Common myeloid progenitor, CD34-positive (primary cell): ENCODE data around the gene ZFHX2.

Experiments used
- CTCF ChIA-PET: fragments of 350-600 bp; sonication (Branson Sonifier 250); formaldehyde crosslinking; loops from one replicate; lab custom pipeline; 2021; ENCODE audit warnings: antibody characterized with exemption; lab: Charles Lee
- POLR2A ChIA-PET: fragments of 350-600 bp; sonication (Branson Sonifier 250); formaldehyde crosslinking; loops from one replicate; lab custom pipeline; 2021; ENCODE audit warnings: antibody characterized with exemption; lab: Charles Lee
- DNase-seq, 3 donors: peaks; one replicate each; pipeline versions ENCODE4 v3.0.0 to v3.0.0-alpha.2; 2013
- H3K27ac ChIP-seq, 2 experiments: 1 replicate in 1 of 2; 2 replicates in 1 of 2; pipeline ENCODE4 v1.7.0; 2013; ENCODE audit warnings: inconsistent platforms in 2 of 2, low read length in 2 of 2, mild to moderate bottlenecking in 2 of 2, low read depth in 1 of 2, moderate library complexity in 1 of 2; ENCODE audit not compliant: severe bottlenecking in 2 of 2, insufficient read depth in 1 of 2, poor library complexity in 1 of 2
- H3K27me3 ChIP-seq, 5 experiments: replicated peaks in 2 of 5; 1 replicate in 3 of 5; 2 replicates in 2 of 5; pipeline versions ENCODE4 v1.6.1 to v1.7.0; 2013; ENCODE audit warnings: low read length in 4 of 5, mild to moderate bottlenecking in 2 of 5, moderate library complexity in 2 of 5, inconsistent platforms in 1 of 5; ENCODE audit not compliant: insufficient read depth in 5 of 5, control insufficient read depth in 4 of 5
- H3K36me3 ChIP-seq, 4 experiments: 1 replicate in 2 of 4; 2 replicates in 2 of 4; pipeline versions ENCODE4 v1.6.1 to v1.7.0; 2013; ENCODE audit warnings: low read length in 3 of 4, control low read depth in 1 of 4, mild to moderate bottlenecking in 1 of 4; ENCODE audit not compliant: control insufficient read depth in 4 of 4, insufficient read depth in 4 of 4
- H3K4me1 ChIP-seq, 4 experiments: 1 replicate in 3 of 4; 2 replicates in 1 of 4; pipeline versions ENCODE4 v1.6.1 to v1.7.1; 2013; ENCODE audit warnings: low read length in 3 of 4, mild to moderate bottlenecking in 3 of 4, control low read depth in 1 of 4, inconsistent platforms in 1 of 4, moderate library complexity in 1 of 4; ENCODE audit not compliant: control insufficient read depth in 4 of 4, insufficient read depth in 4 of 4; ENCODE audit errors: control extremely low read depth in 1 of 4
- H3K4me3 ChIP-seq, 7 experiments: 1 replicate in 4 of 7; 2 replicates in 3 of 7; pipeline versions ENCODE4 v1.5.1 to v1.7.0; 2013; ENCODE audit warnings: mild to moderate bottlenecking in 7 of 7, low read length in 6 of 7, moderate library complexity in 6 of 7, inconsistent platforms in 2 of 7, low read depth in 2 of 7, control low read depth in 1 of 7; ENCODE audit not compliant: insufficient read depth in 4 of 7, control insufficient read depth in 1 of 7; ENCODE audit errors: extremely low read depth in 1 of 7
- H3K9me3 ChIP-seq, 5 experiments: 1 replicate in 4 of 5; 2 replicates in 1 of 5; pipeline versions ENCODE4 v1.6.1 to v1.7.1; 2013; ENCODE audit warnings: low read length in 4 of 5, mild to moderate bottlenecking in 2 of 5, inconsistent platforms in 1 of 5, low read depth in 1 of 5, moderate library complexity in 1 of 5; ENCODE audit not compliant: control insufficient read depth in 4 of 5, insufficient read depth in 2 of 5; ENCODE audit errors: control extremely low read depth in 1 of 5
- WGBS: methylation state at CpG from one replicate; pipeline ENCODE4 v1.1.5; 2013; ENCODE audit not compliant: insufficient coverage; 5-methylcytosine and 5-hydroxymethylcytosine counted together

ZFHX2 gene

DNA sequence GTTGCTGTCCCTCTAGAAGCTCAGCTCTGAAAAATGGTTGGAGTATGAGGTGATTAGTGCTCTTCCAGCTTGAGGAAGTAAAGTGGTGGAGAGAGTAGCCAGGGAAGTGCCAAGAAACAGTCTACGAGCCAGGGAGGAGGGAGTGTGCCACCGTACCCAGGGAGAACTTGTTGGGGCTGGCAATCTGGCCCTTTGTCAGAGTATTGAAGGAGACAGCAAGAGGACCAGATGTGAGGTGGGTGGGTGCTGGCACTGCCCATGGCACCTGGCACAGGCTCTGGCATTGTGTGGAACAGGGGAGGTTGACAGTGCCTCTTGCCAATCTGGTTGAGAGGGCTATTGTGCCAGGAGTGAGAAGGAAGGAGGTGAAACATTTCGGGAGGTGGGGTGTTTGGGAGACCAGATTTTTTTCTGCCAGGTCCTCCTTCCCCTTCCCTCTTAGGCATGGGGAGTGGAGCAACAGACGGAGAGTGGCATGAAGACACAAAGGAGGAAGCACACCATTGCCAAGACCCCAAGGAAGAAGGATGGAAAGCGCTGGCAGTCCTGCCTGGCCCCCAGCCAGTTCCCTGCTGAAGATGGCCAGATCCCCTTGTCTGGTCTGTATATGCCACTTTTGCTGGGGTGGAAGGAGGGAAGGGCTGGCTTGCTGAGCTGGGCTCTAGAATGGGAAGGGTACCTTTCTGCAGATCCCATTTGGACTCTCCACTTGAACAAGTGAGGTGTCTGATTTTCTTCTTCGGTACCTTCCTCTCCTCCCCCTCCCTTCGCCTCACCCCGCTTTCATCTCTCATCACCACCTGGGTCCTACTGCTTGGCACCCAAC lies 37.5 kb downstream of the ZFHX2 start:
- Histone ChIP-seq H3K27me3 (no peaks in the 10 kb centered on the region), H3K4me1 (peaks cover 0 to 5% (median 3%) of the 10 kb centered on the region in 4 experiments), H3K27ac (no peak overlapping the region), H3K9me3 (no peaks in the 10 kb centered on the region), H3K4me3 (no peak overlapping the region), H3K36me3 (no peaks in the 10 kb centered on the region)
- CTCF ChIA-PET = interaction anchor here (0.6 to 1.0 kb wide), 3 partner anchors 27 to 46 kb away, joined by 3 read pairs; no protein-coding TSS in a partner anchor
- 98% methylated on average over 7 of the region's 8 CpGs for WGBS
- POLR2A ChIA-PET = no interaction called here
- no peak for DNase-seq

GRCh38 chr14:23513005-23513817 lies 38.4 kb downstream of the ZFHX2 start:
- Histone ChIP-seq H3K27ac (no peak overlapping the region), H3K4me1 (peaks cover 0 to 5% (median 3%) of the 10 kb centered on the region in 4 experiments), H3K36me3 (no peaks in the 10 kb centered on the region), H3K27me3 (no peaks in the 10 kb centered on the region), H3K4me3 (no peak overlapping the region), H3K9me3 (no peaks in the 10 kb centered on the region)
- no peak for DNase-seq
- POLR2A ChIA-PET = no interaction called here
- CTCF ChIA-PET = interaction anchor here (0.6 to 1.3 kb wide), 2 partner anchors 35 to 47 kb away, joined by 3 read pairs; no protein-coding TSS in a partner anchor
- over 99% methylated on average over 17 of the region's 25 CpGs for WGBS

DNA sequence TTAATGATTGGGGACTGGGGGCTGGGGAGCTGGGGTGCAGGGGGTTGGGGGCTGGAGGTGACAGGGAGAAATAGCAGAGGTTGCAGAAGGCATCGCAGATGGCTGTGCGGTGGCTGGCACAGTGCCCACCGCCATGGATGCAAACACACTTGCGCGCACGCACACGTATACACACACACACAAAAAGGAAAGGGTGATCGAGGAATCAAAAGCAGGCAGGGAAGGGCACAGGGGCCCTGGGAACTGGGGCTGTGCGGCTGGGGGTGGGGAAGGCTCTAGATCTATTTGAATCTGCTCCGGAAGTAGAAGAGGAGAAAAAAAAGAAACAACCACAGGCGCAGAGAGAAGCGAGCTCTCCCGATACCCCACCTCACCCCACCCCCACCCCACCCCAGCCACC lies 39.4 kb downstream of the ZFHX2 start:
- peaks cover 0 to 5% (median 3%) of the 10 kb centered on the region in 4 experiments for H3K4me1 ChIP-seq
- H3K27me3 ChIP-seq = no peaks in the 10 kb centered on the region
- ChIA-PET CTCF (interaction anchor here (0.7 to 1.3 kb wide), 3 partner anchors 9 to 34 kb away, joined by 3 read pairs; no protein-coding TSS in a partner anchor), POLR2A (no interaction called here)
- H3K9me3 ChIP-seq = no peaks in the 10 kb centered on the region
- H3K27ac ChIP-seq = no peak overlapping the region
- WGBS = 50% methylated on average over 1 of the region's 13 CpGs
- peaks cover 0 to 3% (median 0%) of the 10 kb centered on the region in 4 experiments for H3K36me3 ChIP-seq
- H3K4me3 ChIP-seq = peak overlapping the region in 4 of 7 experiments; percentile 6 to 62 (median 37)
- peak; percentile 11 to 57 (median 52) for DNase-seq

DNA sequence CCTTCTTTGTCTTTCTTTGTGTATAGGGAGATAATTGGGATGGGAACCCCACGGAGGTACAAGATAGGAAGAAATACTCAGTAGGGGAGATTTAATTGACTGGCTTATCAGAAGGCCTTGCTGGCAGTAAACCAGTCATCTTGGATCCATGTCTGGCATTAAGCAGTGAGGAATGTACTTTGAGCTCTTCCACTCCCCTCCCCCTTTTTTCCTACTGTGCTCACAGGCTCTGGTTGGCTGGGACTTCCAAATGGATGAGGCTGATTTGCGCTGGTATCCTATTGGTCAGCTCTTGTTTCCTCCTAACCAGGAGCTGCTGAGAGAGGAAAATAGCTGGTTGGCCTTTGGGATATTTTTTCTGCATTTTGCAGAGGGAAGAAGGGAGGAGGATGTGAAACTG lies 57.3 kb downstream of the ZFHX2 start:
- POLR2A ChIA-PET = no interaction called here
- Histone ChIP-seq H3K9me3 (no peaks in the 10 kb centered on the region), H3K36me3 (no peaks in the 10 kb centered on the region), H3K4me1 (no peaks in the 10 kb centered on the region), H3K27ac (no peak overlapping the region), H3K27me3 (no peaks in the 10 kb centered on the region), H3K4me3 (no peak overlapping the region)
- DNase-seq = no peak
- CTCF ChIA-PET = interaction anchor here (0.8 to 5.6 kb wide), 4 partner anchors 10 to 69 kb away, joined by 3 to 26 read pairs (median 4); no protein-coding TSS in a partner anchor
- 86% methylated on average over 1 of the region's 2 CpGs for WGBS

GRCh38 chr14:23492618-23493272 lies 58.8 kb downstream of the ZFHX2 start:
- no peak overlapping the region for H3K4me3 ChIP-seq
- peaks cover 0 to 2% (median 0%) of the 10 kb centered on the region in 4 experiments for H3K36me3 ChIP-seq
- ChIA-PET CTCF (interaction anchor here (1.1 to 1.3 kb wide), 2 partner anchors 17 to 67 kb away, joined by 3 to 4 read pairs; no protein-coding TSS in a partner anchor), POLR2A (no interaction called here)
- H3K4me1 ChIP-seq = no peaks in the 10 kb centered on the region
- H3K27ac ChIP-seq = no peak overlapping the region
- no peaks in the 10 kb centered on the region for H3K27me3 ChIP-seq
- no peak for DNase-seq
- H3K9me3 ChIP-seq = no peaks in the 10 kb centered on the region

- ChIA-PET CTCF (interaction anchor here (1.5 to 16.7 kb wide), 2 partner anchors 52 to 76 kb away, joined by 5 to 519 read pairs; partner anchors contain the start of genes AP1G2 and THTPA), POLR2A (no interaction called here)
- no peak for DNase-seq
- no peak overlapping the region for H3K4me3 ChIP-seq
- H3K27me3 ChIP-seq = no peaks in the 10 kb centered on the region
- H3K9me3 ChIP-seq = no peaks in the 10 kb centered on the region
- H3K4me1 ChIP-seq = peaks cover 0 to 2% (median 0%) of the 10 kb centered on the region in 4 experiments
- no peak overlapping the region for H3K27ac ChIP-seq
- H3K36me3 ChIP-seq = peaks cover 0 to 10% (median 3%) of the 10 kb centered on the region in 4 experiments
- no CpG with 5 or more reads among the region's 7 CpGs for WGBS
These were observed 64.3 kb downstream of the ZFHX2 start for GRCh38 chr14:23487216-23487615.
